Epithelial cell of esophagus (primary cell): ENCODE results near the gene PCBD1.
"Not testable (repeated sequence)": the region's sequence is repeated elsewhere in the genome, so short reads cannot be mapped to it uniquely, and the experiment has no call there.

Experiments used
- DNase-seq: peaks from one replicate; pipeline ENCODE4 v3.0.0; 2010; ENCODE audit warnings: low read depth
- H3K4me3 ChIP-seq: 2 replicates; pipeline ENCODE4 v1.5.1; 2011; ENCODE audit warnings: mild to moderate bottlenecking, low read length, control low read depth
- TF ChIP-seq, protein P1 (sequence below): IDR thresholded peaks from 2 replicates; pipeline ENCODE4 v1.5.1; 2011; ENCODE audit warnings: low read depth, mild to moderate bottlenecking, low read length, control low read depth, inconsistent platforms; ENCODE audit not compliant: insufficient read depth; ENCODE audit errors: missing control alignments

Gene PCBD1

GRCh38 chr10:70864935-70865334, 23.4 kb downstream of the PCBD1 start:
- no peak for DNase-seq
- H3K4me3 ChIP-seq, result no peak overlapping the region
- TF ChIP-seq, protein P1, sequence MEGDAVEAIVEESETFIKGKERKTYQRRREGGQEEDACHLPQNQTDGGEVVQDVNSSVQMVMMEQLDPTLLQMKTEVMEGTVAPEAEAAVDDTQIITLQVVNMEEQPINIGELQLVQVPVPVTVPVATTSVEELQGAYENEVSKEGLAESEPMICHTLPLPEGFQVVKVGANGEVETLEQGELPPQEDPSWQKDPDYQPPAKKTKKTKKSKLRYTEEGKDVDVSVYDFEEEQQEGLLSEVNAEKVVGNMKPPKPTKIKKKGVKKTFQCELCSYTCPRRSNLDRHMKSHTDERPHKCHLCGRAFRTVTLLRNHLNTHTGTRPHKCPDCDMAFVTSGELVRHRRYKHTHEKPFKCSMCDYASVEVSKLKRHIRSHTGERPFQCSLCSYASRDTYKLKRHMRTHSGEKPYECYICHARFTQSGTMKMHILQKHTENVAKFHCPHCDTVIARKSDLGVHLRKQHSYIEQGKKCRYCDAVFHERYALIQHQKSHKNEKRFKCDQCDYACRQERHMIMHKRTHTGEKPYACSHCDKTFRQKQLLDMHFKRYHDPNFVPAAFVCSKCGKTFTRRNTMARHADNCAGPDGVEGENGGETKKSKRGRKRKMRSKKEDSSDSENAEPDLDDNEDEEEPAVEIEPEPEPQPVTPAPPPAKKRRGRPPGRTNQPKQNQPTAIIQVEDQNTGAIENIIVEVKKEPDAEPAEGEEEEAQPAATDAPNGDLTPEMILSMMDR, result no peak

DNA sequence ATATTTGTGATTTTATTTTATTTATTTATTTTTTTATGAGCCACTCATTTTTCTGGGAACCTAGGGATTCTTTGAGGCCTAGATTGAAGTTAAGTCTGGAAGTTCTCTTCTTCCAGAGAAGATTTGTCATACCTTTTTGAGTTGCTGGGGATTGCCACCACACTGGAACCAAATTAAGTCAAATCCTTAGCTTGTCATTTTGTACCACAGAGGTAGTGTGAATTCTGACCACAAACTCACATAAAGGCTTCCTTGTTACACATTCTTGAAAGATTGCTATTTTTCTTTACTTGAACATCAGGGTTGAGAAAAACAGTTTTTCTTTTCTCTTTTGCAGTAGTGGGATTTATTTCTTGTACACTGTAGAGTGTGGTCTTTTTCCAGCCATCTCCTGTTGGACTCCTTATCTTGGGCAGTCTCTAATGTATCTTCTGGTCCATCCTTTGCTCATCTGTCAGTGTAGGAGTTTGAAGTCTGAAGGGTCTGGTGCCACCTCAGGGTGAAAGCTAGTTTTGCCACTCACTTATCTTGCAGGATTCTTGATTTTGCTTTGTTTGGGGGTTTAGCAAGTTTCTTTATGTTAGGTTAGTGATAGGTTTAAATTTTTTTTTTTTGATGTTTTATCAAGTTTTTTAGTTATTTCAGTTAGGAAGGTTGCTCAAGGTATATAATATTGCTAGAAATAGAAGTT, 24.8 kb downstream of the PCBD1 start:
- DNase-seq, result no peak
- TF ChIP-seq, protein P1, result no peak
- H3K4me3 ChIP-seq, result no peak overlapping the region

DNA sequence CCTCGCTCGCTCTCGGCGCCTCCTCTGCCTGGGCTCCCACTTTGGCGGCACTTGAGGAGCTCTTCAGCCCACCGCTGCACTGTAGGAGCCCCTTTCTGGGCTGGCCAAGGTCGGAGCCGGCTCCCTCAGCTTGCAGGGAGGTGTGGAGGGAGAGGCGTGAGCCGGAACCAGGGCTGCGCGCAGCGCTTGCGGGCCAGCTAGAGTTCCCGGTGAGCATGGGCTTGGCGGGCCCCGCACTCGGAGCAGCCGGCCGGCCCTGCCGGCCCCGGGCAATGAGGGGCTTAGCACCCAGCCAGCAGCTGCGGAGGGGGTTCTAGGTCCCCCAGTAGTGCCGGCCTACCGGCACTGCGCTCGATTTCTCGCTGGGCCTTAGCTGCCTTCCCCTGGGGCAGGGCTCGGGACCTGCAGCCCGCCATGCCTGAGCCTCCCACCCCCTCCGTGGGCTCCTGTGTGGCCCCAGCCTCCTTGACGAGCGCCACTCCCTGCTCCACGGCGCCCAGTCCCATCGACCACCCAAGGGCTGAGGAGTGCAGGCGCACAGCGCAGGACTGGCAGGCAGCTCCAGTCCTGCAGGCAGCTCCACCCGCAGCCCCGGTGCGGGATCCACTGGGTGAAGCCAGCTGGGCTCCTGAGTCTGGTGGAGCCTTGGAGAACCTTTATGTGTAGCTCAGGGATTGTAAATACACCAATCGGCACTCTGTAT, 26.7 kb downstream of the PCBD1 start:
- H3K4me3 ChIP-seq, result not testable (repeated sequence)

GRCh38 chr10:70858759-70859158, 29.6 kb downstream of the PCBD1 start:
- no peak overlapping the region for H3K4me3 ChIP-seq
- DNase-seq, result no peak
- TF ChIP-seq, protein P1, result no peak

More for the DNA sequence above, 26.7 kb downstream of the PCBD1 start:
- DNase-seq, result not testable (repeated sequence)

GRCh38 chr10:70856454-70856853, 31.9 kb downstream of the PCBD1 start:
- DNase-seq, result no peak
- no peak overlapping the region for H3K4me3 ChIP-seq
- TF ChIP-seq, protein P1, result no peak

GRCh38 chr10:70853457-70853856, 34.9 kb downstream of the PCBD1 start:
- no peak for DNase-seq
- H3K4me3 ChIP-seq, result no peak overlapping the region
- TF ChIP-seq, protein P1, result no peak

DNA sequence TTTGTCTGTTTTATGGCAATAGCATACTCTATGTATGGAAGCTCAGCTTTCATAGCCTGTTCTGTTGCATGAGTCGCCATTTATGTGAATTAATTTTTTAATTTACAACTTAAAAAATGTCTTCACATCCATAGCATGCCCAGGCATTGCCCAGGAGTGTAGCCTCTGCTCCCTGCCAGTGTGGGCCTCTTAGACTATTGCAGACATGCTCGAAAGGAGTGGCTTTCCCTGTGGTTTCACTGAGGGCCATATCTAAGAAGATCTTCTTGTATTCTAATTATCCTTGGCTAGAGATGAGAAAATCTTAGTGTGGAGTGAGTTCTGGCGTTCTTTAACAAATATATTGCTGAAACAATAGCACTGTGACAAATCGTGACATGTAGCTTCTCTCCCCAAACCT, 35.3 kb downstream of the PCBD1 start:
- TF ChIP-seq, protein P1, result no peak
- no peak overlapping the region for H3K4me3 ChIP-seq

More for the DNA sequence above, 35.3 kb downstream of the PCBD1 start:
- peak; percentile 50 for DNase-seq
